DMS 273 (cell line): ENCODE results near the gene CAMTA1.
A peak's percentile ranks its signal among the peaks of the same experiment; 100 is the strongest.

Source experiments
- DNase-seq: peaks from one replicate; lab custom pipeline; 2025; ENCODE audit not compliant: unreplicated experiment; lab: John Stamatoyannopoulos, UW

Gene CAMTA1

DNA sequence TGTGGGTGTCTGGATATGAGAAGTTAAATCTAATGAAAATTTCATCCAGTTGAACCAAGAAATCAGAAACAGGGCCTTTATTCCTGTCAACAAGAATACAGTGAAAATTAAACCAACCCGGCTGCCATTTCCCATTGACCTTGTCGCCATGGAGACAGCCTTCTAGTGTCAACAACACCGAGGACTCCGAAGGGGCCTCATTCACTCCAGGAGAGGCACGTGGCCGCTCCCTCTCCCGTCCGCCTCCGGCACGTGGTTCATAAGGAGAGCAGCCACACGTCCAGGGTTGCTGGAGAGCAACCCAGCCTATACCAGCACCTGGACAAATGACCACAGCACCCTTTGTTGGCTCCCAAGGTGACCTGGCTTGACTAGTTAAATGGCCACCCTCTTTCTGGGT is 865.5 kb downstream of the CAMTA1 start:
- DNase-seq = peak; percentile 25

DNA sequence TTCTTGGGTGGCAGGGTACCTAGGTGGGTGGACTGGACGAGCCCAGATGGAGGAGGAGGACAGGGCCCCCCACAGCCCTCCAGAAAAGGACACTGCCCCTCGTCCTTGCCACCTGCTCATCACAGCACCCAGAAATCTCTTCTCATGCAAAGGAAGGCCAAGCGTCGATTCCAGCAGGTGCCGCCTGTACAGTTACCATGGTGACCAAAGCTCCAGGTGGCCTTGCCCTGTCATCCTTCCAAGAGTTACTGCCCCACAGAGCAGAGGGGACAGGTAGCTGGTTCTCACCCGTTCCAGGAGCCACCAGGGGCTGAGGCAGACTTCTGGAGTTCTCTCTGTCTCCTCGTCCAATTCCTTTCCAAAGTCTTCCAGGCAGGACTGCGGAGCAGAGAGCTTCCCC is 865.9 kb downstream of the CAMTA1 start:
- DNase-seq = no peak

DNA sequence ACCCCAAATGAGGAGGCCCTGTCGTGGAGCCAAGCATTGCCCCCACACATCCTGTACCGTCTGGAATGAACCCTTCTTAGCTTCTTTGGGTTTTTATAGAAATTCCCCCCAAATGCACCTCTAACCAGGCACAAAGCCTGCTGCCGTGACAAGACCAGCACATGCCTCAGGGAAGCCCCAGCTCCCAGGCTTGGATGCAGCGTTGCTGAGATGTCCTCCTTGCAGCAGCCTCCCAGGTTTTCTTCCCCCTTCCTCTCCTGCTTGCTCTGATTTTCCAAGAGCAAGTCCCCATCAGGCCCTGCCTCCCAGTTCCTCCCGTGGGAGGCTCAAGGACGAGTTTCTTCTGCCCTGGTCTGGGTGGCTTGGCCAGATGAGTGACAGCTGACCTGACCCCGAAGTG is 866.8 kb downstream of the CAMTA1 start:
- no peak for DNase-seq

- DNase-seq = no peak
These were observed 867.4 kb downstream of the CAMTA1 start for GRCh38 chr1:7652515-7653098.

- DNase-seq = no peak
These were observed 869.5 kb downstream of the CAMTA1 start for GRCh38 chr1:7654725-7655124.

DNA sequence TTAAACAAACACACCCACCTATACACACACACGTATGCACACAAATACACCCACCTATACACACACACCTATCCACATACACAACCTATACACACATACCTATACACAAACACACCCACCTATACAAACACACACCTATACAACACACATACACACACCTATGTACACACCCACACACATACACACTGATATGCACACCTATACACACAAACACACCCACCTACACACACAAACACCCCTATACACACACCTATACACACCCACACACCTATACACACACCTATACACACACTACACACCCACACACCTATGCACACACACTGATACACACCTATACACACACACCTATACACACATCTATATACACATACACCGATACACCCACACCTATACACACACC is 870.1 kb downstream of the CAMTA1 start:
- DNase-seq = no peak

- DNase-seq = no peak
These were observed 871.4 kb downstream of the CAMTA1 start for GRCh38 chr1:7656557-7657215.

DNA sequence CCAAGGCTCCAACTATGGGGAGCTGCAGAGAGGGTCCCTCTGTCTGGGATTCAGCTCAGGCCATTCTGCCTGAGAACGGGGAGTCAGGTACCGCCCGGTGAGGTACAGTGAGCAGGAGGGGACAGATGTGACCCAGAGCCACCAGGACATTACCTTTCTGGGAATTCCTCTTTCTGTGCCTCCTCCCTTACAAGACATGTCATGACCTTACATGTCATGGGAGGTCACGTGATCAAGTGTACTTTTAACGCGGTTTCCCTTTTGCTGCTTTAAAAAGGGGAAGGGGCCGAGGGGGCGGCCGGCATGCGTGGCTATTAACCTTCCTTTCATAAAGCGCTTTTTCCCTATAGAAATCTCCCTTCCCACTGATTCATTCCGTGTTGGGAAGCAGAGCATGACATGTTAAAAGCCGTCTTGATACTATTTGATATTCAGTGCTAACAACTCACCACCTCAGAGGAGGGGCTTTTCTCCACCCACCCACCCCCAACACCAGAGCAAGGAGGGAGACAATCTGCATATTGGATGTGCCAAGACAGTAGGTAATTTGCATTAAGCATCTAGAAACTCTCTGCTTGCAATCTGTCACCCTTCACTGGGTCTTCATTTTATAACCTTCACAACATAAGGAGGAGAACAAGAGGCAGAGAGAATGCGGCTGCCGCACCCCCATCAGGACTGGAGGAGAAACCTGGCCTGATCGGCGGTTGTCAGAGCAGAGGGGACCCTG is 872.2 kb downstream of the CAMTA1 start:
- DNase-seq = peak; percentile 45

- DNase-seq = peak; percentile 45
These were observed 872.8 kb downstream of the CAMTA1 start for GRCh38 chr1:7658099-7658498.

- DNase-seq = no peak
These were observed 874.3 kb downstream of the CAMTA1 start for GRCh38 chr1:7659514-7659913.

DNA sequence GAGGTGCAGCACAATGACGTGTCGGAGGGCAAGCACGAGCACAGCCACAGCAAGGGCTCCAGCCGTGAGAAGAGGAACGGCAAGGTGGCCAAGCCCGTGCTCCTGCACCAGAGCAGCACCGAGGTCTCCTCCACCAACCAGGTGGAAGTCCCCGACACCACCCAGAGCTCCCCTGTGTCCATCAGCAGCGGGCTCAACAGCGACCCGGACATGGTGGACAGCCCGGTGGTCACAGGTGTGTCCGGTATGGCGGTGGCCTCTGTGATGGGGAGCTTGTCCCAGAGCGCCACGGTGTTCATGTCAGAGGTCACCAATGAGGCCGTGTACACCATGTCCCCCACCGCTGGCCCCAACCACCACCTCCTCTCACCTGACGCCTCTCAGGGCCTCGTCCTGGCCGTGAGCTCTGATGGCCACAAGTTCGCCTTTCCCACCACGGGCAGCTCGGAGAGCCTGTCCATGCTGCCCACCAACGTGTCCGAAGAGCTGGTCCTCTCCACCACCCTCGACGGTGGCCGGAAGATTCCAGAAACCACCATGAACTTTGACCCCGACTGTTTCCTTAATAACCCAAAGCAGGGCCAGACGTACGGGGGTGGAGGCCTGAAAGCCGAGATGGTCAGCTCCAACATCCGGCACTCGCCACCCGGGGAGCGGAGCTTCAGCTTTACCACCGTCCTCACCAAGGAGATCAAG is 878.3 kb downstream of the CAMTA1 start:
- no peak for DNase-seq

DNA sequence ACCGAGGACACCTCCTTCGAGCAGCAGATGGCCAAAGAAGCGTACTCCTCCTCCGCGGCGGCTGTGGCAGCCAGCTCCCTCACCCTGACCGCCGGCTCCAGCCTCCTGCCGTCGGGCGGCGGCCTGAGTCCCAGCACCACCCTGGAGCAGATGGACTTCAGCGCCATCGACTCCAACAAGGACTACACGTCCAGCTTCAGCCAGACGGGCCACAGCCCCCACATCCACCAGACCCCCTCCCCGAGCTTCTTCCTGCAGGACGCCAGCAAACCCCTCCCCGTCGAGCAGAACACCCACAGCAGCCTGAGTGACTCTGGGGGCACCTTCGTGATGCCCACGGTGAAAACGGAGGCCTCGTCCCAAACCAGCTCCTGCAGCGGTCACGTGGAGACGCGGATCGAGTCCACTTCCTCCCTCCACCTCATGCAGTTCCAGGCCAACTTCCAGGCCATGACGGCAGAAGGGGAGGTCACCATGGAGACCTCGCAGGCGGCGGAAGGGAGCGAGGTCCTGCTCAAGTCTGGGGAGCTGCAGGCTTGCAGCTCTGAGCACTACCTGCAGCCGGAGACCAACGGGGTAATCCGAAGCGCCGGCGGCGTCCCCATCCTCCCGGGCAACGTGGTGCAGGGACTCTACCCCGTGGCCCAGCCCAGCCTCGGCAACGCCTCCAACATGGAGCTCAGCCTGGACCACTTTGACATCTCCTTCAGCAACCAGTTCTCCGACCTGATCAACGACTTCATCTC is 879.1 kb downstream of the CAMTA1 start:
- DNase-seq = no peak

GRCh38 chr1:7664893-7665250 is 879.6 kb downstream of the CAMTA1 start:
- no peak for DNase-seq

GRCh38 chr1:7666249-7666648 is 881.0 kb downstream of the CAMTA1 start:
- no peak for DNase-seq

DNA sequence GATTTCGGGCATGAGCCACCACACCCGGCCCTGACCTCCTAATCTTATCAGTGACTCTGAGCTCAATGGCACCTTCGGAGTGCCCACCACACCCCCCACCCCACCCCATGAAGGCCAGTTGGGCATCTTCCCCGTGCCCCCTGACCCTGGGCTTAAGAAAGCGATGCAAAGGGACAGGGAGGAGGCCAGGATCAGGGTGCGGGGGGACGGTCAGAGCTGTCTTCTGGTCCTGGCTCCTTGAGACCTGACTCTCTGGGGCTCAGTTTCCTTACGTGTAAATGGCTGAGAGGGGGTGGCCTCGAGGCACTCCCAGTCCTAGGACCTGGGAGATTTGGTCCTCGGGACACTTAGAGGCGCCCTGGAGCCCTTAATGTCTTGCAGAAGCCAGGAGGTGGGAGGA is 881.9 kb downstream of the CAMTA1 start:
- no peak for DNase-seq

- DNase-seq = peak; percentile 92
These were observed 882.5 kb downstream of the CAMTA1 start for GRCh38 chr1:7667625-7668218.

DNA sequence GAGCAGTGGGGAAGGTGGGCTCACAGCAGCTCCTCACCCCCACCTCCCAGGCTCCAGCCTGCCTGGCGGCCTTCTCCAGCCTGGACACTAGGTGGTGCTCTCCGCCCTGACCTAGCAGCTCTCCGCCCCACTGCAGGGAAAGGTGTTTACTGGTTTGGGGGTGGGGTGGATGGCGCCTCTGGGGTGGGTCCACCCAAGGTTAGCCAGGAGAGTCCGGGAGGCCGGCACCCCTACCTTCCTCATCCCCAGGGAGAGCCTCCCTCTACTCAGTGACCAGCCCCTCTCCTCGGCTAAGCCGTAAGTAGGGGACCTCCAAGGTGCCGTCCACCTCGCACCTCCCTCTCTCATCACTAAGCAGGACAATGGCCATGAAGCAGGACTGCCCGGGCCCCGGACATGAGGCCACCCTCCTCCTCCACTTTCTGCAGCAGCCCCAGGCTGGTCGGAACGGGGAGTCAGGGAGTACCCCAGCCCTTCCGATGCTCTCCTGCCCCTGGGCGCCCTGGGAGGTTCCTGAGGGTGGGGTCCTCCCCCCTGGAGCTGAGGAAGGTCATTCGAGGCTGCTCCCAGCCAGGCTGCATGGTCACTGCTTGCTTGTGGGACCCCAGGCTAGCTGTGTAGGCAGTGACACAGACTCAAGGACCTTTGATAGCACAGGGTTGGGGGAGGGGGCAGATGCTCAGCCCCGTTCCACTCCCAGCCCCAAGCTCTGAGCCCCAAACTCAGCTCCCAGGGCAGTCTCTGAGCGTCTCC is 884.5 kb downstream of the CAMTA1 start:
- DNase-seq = peak; percentile 76

DNA sequence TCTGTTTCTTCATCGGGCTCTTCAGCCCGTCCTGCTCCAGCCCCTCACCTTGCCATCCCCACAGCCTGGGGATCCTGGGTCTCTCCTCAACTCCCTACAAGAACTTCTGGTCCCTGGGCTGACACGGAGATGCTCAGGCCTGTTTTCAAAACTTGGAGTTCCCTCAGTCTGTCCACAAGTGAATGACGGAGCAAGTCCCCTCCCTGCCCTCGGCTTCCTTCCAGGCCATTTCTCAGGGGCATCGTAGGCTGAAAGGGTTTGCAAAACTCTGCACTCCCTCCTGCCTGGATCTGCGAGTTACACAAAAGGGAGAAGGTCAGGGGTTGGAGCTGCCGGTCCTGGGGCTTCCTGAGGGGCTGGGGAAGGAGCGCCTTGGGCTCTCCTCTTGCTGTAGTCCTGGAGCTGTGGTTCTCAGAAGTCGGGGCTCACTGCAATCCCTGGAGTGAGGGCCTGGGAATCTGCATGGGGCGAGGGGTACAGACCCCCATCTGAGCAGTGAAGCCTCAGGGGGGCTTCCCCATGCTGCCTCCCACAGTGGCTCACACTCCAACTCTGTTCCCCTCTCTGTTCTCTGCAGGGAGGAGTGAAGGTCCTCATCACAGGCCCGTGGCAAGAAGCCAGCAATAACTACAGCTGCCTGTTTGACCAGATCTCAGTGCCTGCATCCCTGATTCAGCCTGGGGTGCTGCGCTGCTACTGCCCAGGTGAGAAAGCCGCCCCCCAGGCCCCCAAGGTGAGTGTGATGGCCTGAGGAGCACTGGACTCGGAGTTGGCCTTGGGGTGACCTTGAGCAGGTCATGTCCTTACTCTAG is 885.3 kb downstream of the CAMTA1 start:
- peak; percentile 17 for DNase-seq

GRCh38 chr1:7671146-7671465 is 885.9 kb downstream of the CAMTA1 start:
- DNase-seq = no peak
